SU-DHL-6 (cell line): ENCODE results near the gene DIO3.

Experiments
- CTCF ChIP-seq: fragments of 200-600 bp; sonication (generic); IDR thresholded peaks from one replicate; pipeline ENCODE4 v1.5.1; 2017; ENCODE audit warnings: antibody characterized with exemption, mild to moderate bottlenecking, low read length, moderate library complexity; ENCODE audit not compliant: insufficient read depth, poor library complexity, severe bottlenecking
- EZH2phosphoT487 ChIP-seq: fragments of 200-600 bp; sonication (generic), shearing (Covaris generic); conservative IDR thresholded peaks from 2 replicates; pipeline ENCODE4 v1.6.1; 2018; ENCODE audit warnings: mild to moderate bottlenecking, antibody characterized with exemption, low read length, moderate library complexity, mixed read lengths

GRCh38 chr14:101557811-101558738, 3.2 kb upstream of the DIO3 start:
- TF ChIP-seq CTCF (no peak), EZH2phosphoT487 (no peak)
